IPS DF 6.9 (cell line): Measurements from ENCODE around the gene GABRA4.

Experiments used
- DNase-seq: peaks from one replicate; pipeline ENCODE4 v3.0.0-alpha.2; 2013; ENCODE audit warnings: low read depth, low spot score
- H3K27ac ChIP-seq: one replicate; pipeline ENCODE4 v1.5.1; 2013; ENCODE audit warnings: low read length, control low read depth
- H3K27me3 ChIP-seq: 2 replicates; pipeline ENCODE4 v1.6.1; 2013; ENCODE audit warnings: mild to moderate bottlenecking, low read length; ENCODE audit not compliant: control insufficient read depth, insufficient read depth
- H3K36me3 ChIP-seq: 2 replicates; pipeline ENCODE4 v1.6.1; 2013; ENCODE audit warnings: low read length; ENCODE audit not compliant: control insufficient read depth, insufficient read depth
- H3K4me1 ChIP-seq: 2 replicates; pipeline ENCODE4 v1.6.1; 2013; ENCODE audit warnings: low read length; ENCODE audit not compliant: control insufficient read depth, insufficient read depth
- H3K4me3 ChIP-seq: 2 replicates; pipeline ENCODE4 v1.5.1; 2013; ENCODE audit warnings: mild to moderate bottlenecking, low read length
- H3K9me3 ChIP-seq: 2 replicates; pipeline ENCODE4 v1.6.1; 2013; ENCODE audit warnings: low read length, inconsistent platforms; ENCODE audit not compliant: control insufficient read depth, insufficient read depth
- WGBS: extraction: QIAGEN DNeasy Blood & Tissue Kit; methylation state at CpG from one replicate; pipeline ENCODE4 v1.1.7; 2013; ENCODE audit warnings: mixed read lengths, missing lambda C conversion rate; ENCODE audit not compliant: insufficient read length, insufficient coverage; 5-methylcytosine and 5-hydroxymethylcytosine counted together

GABRA4 gene

GRCh38 chr4:46889410-46889809, 104.0 kb downstream of the GABRA4 start:
- Histone ChIP-seq H3K27ac (no peak overlapping the region), H3K27me3 (no peaks in the 10 kb centered on the region), H3K36me3 (no peaks in the 10 kb centered on the region), H3K9me3 (no peaks in the 10 kb centered on the region), H3K4me1 (no peaks in the 10 kb centered on the region), H3K4me3 (no peak overlapping the region)
- no CpG with 5 or more reads among the region's 2 CpGs for WGBS
- DNase-seq, result no peak

GRCh38 chr4:46886711-46887110, 106.7 kb downstream of the GABRA4 start:
- Histone ChIP-seq H3K27me3 (no peaks in the 10 kb centered on the region), H3K4me3 (no peak overlapping the region), H3K27ac (no peak overlapping the region), H3K9me3 (no peaks in the 10 kb centered on the region), H3K36me3 (no peaks in the 10 kb centered on the region), H3K4me1 (no peaks in the 10 kb centered on the region)
- no CpG with 5 or more reads among the region's 2 CpGs for WGBS
- no peak for DNase-seq

- DNase-seq, result no peak
- H3K27ac ChIP-seq, result no peak overlapping the region
- H3K36me3 ChIP-seq, result no peaks in the 10 kb centered on the region
- no peaks in the 10 kb centered on the region for H3K27me3 ChIP-seq
- no peaks in the 10 kb centered on the region for H3K4me1 ChIP-seq
- H3K4me3 ChIP-seq, result no peak overlapping the region
- no CpG with 5 or more reads among the region's 3 CpGs for WGBS
- no peaks in the 10 kb centered on the region for H3K9me3 ChIP-seq
These were observed 114.7 kb downstream of the GABRA4 start for GRCh38 chr4:46878641-46879040.

GRCh38 chr4:46874811-46875210, 118.6 kb downstream of the GABRA4 start:
- no peak for DNase-seq
- no peak overlapping the region for H3K27ac ChIP-seq
- H3K27me3 ChIP-seq, result no peaks in the 10 kb centered on the region
- H3K4me3 ChIP-seq, result no peak overlapping the region
- H3K9me3 ChIP-seq, result no peaks in the 10 kb centered on the region
- H3K36me3 ChIP-seq, result no peaks in the 10 kb centered on the region
- no peaks in the 10 kb centered on the region for H3K4me1 ChIP-seq
- no CpG with 5 or more reads among the region's 1 CpG for WGBS

- no peak overlapping the region for H3K27ac ChIP-seq
- no peaks in the 10 kb centered on the region for H3K27me3 ChIP-seq
- no peaks in the 10 kb centered on the region for H3K36me3 ChIP-seq
- WGBS, result no CpG with 5 or more reads among the region's 2 CpGs
- no peak overlapping the region for H3K4me3 ChIP-seq
- DNase-seq, result no peak
- H3K4me1 ChIP-seq, result no peaks in the 10 kb centered on the region
- H3K9me3 ChIP-seq, result no peaks in the 10 kb centered on the region; the same call in 1 of the 2 replicates
These were observed 123.0 kb downstream of the GABRA4 start for GRCh38 chr4:46870411-46870810.
